Ishikawa (cell line): Measurements from ENCODE around the gene FGFR3.

ENCODE experiments used
- CEBPB ChIP-seq: IDR thresholded peaks from 2 replicates; pipeline ENCODE4 v1.6.1; 2012
- EP300 ChIP-seq: IDR thresholded peaks from 2 replicates; pipeline ENCODE4 v1.6.1; 2012; ENCODE audit warnings: borderline replicate concordance
- FOXM1 ChIP-seq: IDR thresholded peaks from 2 replicates; pipeline ENCODE4 v1.6.1; 2012; ENCODE audit warnings: low read depth, borderline replicate concordance
- NFIC ChIP-seq: IDR thresholded peaks from 2 replicates; pipeline ENCODE4 v1.6.1; 2012
- RAD21 ChIP-seq: IDR thresholded peaks from 2 replicates; pipeline ENCODE4 v1.6.1; 2012; ENCODE audit warnings: low read depth
- TAF1 ChIP-seq: IDR thresholded peaks from 2 replicates; pipeline ENCODE4 v1.6.1; 2012; ENCODE audit warnings: low read depth, mild to moderate bottlenecking
- USF1 ChIP-seq: IDR thresholded peaks from 2 replicates; pipeline ENCODE4 v1.6.1; 2012
- YY1 ChIP-seq: IDR thresholded peaks from 2 replicates; pipeline ENCODE4 v1.6.1; 2012; ENCODE audit warnings: low read depth
- ZBTB7A ChIP-seq: IDR thresholded peaks from 2 replicates; pipeline ENCODE4 v1.6.1; 2012; ENCODE audit warnings: low read depth
- TF ChIP-seq, protein P1 (sequence below): IDR thresholded peaks from 2 replicates; pipeline ENCODE4 v1.6.1; 2012; ENCODE audit warnings: low read depth, mild to moderate bottlenecking
- TF ChIP-seq, protein P2 (sequence below): IDR thresholded peaks from 2 replicates; pipeline ENCODE4 v1.6.1; 2012

DNA sequence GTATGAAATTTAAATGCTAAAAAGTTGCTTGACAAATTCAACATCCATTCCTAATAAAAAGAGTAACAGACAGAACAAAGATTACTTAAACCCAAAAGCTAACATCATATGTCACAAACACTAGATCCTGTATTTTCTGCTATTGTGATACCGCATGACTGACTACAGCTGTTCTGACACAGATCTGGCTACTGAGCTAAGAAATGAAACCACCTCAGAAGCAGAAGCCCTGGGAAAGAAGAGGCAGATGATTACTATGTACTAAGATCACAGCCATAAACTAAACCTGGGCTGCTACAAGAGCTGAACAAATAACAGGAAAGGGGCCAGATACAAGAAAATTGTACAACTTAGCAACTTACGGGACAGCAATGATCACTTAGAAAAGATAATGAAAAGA, 53.5 kb downstream of the FGFR3 start:
- no peak for TF ChIP-seq YY1
- TF ChIP-seq, protein P1, sequence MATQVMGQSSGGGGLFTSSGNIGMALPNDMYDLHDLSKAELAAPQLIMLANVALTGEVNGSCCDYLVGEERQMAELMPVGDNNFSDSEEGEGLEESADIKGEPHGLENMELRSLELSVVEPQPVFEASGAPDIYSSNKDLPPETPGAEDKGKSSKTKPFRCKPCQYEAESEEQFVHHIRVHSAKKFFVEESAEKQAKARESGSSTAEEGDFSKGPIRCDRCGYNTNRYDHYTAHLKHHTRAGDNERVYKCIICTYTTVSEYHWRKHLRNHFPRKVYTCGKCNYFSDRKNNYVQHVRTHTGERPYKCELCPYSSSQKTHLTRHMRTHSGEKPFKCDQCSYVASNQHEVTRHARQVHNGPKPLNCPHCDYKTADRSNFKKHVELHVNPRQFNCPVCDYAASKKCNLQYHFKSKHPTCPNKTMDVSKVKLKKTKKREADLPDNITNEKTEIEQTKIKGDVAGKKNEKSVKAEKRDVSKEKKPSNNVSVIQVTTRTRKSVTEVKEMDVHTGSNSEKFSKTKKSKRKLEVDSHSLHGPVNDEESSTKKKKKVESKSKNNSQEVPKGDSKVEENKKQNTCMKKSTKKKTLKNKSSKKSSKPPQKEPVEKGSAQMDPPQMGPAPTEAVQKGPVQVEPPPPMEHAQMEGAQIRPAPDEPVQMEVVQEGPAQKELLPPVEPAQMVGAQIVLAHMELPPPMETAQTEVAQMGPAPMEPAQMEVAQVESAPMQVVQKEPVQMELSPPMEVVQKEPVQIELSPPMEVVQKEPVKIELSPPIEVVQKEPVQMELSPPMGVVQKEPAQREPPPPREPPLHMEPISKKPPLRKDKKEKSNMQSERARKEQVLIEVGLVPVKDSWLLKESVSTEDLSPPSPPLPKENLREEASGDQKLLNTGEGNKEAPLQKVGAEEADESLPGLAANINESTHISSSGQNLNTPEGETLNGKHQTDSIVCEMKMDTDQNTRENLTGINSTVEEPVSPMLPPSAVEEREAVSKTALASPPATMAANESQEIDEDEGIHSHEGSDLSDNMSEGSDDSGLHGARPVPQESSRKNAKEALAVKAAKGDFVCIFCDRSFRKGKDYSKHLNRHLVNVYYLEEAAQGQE = no peak
- TF ChIP-seq TAF1 = no peak
- TF ChIP-seq ZBTB7A = no peak
- no peak for TF ChIP-seq RAD21
- no peak for TF ChIP-seq EP300
- TF ChIP-seq USF1 = no peak
- TF ChIP-seq, protein P2, sequence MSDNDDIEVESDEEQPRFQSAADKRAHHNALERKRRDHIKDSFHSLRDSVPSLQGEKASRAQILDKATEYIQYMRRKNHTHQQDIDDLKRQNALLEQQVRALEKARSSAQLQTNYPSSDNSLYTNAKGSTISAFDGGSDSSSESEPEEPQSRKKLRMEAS = no peak
- TF ChIP-seq NFIC = no peak
- TF ChIP-seq CEBPB = no peak
- no peak for TF ChIP-seq FOXM1
